HEK293T (cell line): ENCODE results near the gene SRGAP1.

ENCODE experiments used
- CTCF ChIA-PET: fragments of 350-600 bp; formaldehyde crosslinking; extraction: SDS; loops from one replicate; lab custom pipeline; 2021; ENCODE audit warnings: antibody characterized with exemption, inconsistent platforms; lab: Yijun Ruan, JAX
- POLR2A ChIA-PET: fragments of 350-600 bp; formaldehyde crosslinking; extraction: SDS; loops from one replicate; lab custom pipeline; 2020; ENCODE audit warnings: antibody characterized with exemption, inconsistent platforms; lab: Yijun Ruan, JAX
- DNase-seq: peaks from one replicate; pipeline ENCODE4 v3.0.0; 2012; ENCODE audit warnings: mixed read lengths; ENCODE audit errors: extremely low spot score
- ARNT ChIP-seq: fragments of 450-650 bp; IDR thresholded peaks from 2 replicates; pipeline ENCODE4 v1.6.1; 2017; ENCODE audit warnings: mild to moderate bottlenecking
- BHLHE40 ChIP-seq: fragments of 450-650 bp; IDR thresholded peaks from 2 replicates; pipeline ENCODE4 v1.6.1; 2016; ENCODE audit warnings: mild to moderate bottlenecking, moderate library complexity, borderline replicate concordance
- CTBP1 ChIP-seq: fragments of 450-650 bp; IDR thresholded peaks from 2 replicates; pipeline ENCODE4 v1.6.1; 2016; ENCODE audit warnings: borderline replicate concordance
- ELF4 ChIP-seq: fragments of 450-650 bp; IDR thresholded peaks from 2 replicates; pipeline ENCODE4 v1.6.1; 2017; ENCODE audit warnings: antibody characterized with exemption
- FOXA1 ChIP-seq: fragments of 450-650 bp; IDR thresholded peaks from 2 replicates; pipeline ENCODE4 v1.6.1; 2016; ENCODE audit warnings: mild to moderate bottlenecking
- FOXK2 ChIP-seq: fragments of 450-650 bp; IDR thresholded peaks from 2 replicates; pipeline ENCODE4 v1.6.1; 2016; ENCODE audit warnings: mild to moderate bottlenecking
- FOXM1 ChIP-seq: fragments of 450-650 bp; IDR thresholded peaks from 2 replicates; pipeline ENCODE4 v1.6.1; 2017; ENCODE audit warnings: mild to moderate bottlenecking, borderline replicate concordance
- HDGF ChIP-seq: fragments of 450-650 bp; IDR thresholded peaks from 2 replicates; pipeline ENCODE4 v1.6.1; 2017; ENCODE audit warnings: antibody characterized with exemption, borderline replicate concordance
- L3MBTL2 ChIP-seq: fragments of 450-650 bp; conservative IDR thresholded peaks from 2 replicates; pipeline ENCODE4 v1.6.1; 2016; ENCODE audit warnings: mild to moderate bottlenecking
- LEF1 ChIP-seq: fragments of 450-650 bp; IDR thresholded peaks from 2 replicates; pipeline ENCODE4 v1.6.1; 2017; ENCODE audit warnings: mild to moderate bottlenecking, borderline replicate concordance
- NFRKB ChIP-seq: fragments of 450-650 bp; IDR thresholded peaks from 2 replicates; pipeline ENCODE4 v1.6.1; 2016; ENCODE audit warnings: mild to moderate bottlenecking, moderate library complexity
- SP1 ChIP-seq: fragments of 450-650 bp; IDR thresholded peaks from 2 replicates; pipeline ENCODE4 v1.6.1; 2017
- SUZ12 ChIP-seq: fragments of 450-650 bp; IDR thresholded peaks from 2 replicates; pipeline ENCODE4 v1.6.1; 2016; ENCODE audit warnings: mild to moderate bottlenecking
- TARDBP ChIP-seq: fragments of 450-650 bp; IDR thresholded peaks from 2 replicates; pipeline ENCODE4 v1.6.1; 2016
- ZNF384 ChIP-seq: fragments of 450-650 bp; IDR thresholded peaks from 2 replicates; pipeline ENCODE4 v1.6.1; 2016
- TF ChIP-seq, protein P1 (sequence below): fragments of 450-650 bp; IDR thresholded peaks from 2 replicates; pipeline ENCODE4 v1.6.1; 2016

Gene SRGAP1

DNA sequence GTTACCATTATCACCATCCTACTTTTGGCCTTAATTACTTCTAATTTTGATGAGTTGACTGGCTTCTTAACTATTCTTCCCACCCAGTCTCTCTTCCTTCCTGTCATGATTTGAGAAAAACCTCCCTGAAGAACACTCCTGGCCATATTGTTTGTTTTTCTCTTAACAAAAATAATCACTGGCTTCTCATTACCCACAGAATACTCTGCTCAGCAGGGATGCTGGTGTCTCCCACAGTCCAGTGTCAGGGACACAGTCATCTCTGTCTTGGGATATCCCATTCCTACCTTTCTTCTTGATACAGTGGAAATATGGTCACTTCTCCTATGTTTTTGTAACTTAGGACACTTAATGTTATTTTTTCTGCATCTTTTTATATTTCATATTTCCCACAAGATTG is 103.7 kb downstream of the SRGAP1 start:
- ChIA-PET POLR2A (no interaction called here), CTCF (no interaction called here)
- TF ChIP-seq FOXK2 (no peak), FOXM1 (no peak), CTBP1 (no peak), NFRKB (no peak), BHLHE40 (no peak), FOXA1 (no peak), L3MBTL2 (no peak), HDGF (no peak), SUZ12 (no peak), ELF4 (no peak), SP1 (no peak), LEF1 (no peak), ARNT (no peak), ZNF384 (no peak), TARDBP (no peak)
- TF ChIP-seq, protein P1, sequence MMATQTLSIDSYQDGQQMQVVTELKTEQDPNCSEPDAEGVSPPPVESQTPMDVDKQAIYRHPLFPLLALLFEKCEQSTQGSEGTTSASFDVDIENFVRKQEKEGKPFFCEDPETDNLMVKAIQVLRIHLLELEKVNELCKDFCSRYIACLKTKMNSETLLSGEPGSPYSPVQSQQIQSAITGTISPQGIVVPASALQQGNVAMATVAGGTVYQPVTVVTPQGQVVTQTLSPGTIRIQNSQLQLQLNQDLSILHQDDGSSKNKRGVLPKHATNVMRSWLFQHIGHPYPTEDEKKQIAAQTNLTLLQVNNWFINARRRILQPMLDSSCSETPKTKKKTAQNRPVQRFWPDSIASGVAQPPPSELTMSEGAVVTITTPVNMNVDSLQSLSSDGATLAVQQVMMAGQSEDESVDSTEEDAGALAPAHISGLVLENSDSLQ, result no peak
- DNase-seq, result no peak

DNA sequence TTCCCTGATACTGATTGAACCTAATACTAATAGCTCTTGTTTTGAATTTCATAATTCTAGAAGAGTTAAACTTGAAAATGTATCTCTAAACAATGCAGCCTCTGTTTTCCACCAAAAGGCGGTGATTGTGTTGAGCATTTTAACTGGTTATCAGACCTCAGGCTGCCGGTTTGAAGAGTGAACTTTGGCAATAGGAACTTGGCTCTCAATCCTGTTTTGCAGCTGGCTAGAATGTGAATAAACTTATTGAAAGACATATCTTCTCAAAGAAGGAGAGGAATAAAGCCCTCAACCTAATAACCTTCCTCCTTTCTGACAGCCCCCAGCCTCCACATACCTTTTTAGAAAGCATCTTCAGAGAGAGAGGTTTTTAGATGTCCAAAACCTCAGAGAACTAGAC is 105.4 kb downstream of the SRGAP1 start:
- DNase-seq, result no peak
- ChIA-PET POLR2A (interaction anchor here (1.4 kb wide), 1 partner anchor 106 kb away, joined by 3 read pairs; the partner anchor contains the start of gene SRGAP1), CTCF (no interaction called here)
- no peak for TF ChIP-seq FOXA1
- no peak for TF ChIP-seq ZNF384
- TF ChIP-seq CTBP1, result no peak
- TF ChIP-seq HDGF, result no peak

DNA sequence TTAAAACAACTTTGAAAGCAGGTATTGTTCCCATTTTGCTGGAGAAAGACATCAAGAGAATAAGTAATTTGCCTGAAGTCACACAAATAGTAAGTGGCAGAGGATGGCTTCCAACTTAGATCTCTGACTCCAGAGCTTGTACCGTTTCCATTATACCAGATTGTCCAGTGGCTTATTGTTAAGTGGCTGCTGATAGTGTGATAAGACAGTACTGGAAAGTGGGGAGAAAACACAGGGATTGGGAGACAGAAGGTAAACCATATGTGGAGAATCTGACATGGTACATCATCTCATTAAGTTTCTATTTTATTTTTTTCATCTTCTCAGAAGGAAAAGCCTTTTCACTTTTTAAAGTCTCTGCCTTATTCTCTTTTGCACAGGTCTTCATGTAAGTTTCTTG is 108.5 kb downstream of the SRGAP1 start:
- no peak for TF ChIP-seq SUZ12
- TF ChIP-seq BHLHE40, result no peak
- no peak for TF ChIP-seq FOXK2
- no peak for TF ChIP-seq CTBP1
- POLR2A ChIA-PET, result no interaction called here
- DNase-seq, result no peak
- CTCF ChIA-PET, result no interaction called here

DNA sequence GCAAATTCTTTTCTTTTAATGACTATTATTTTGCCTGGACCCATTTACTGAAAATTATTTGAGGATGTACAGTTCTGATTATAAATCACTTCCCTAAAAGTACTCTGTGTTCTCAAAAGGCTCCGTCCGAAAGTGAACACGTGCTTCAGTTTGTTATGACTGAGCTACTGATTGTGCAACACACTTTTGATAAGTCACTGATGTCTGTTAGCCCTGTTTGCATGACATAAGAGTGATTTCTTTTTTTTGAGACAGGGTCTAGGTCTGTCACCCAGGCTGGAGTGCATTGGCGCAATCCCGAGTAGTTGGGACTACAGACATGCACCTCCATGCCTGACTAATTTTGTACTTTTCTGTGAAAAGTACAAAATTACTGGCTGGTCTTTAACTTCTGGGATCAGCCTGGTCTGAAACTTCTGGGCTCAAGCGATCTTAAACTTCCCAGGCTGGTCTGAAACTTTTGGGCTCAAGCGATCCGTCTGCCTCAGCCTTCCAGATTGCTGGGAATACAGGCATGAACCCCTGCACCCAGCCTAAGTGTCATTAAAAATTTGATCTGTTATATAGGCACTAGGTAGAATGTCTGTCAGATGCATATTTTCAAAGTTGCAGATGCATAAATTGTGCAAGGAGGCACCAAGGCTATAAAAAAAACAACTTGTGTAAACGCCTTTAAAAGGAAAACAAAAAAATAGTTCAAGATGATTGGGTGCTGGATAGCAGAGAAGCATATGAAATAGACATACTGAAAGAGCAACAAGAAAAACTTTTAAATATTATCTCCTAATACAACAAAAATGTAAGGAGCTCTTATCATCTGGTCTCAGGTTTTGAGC is 111.5 kb downstream of the SRGAP1 start:
- TF ChIP-seq ZNF384 (no peak), LEF1 (no peak), SUZ12 (no peak), SP1 (no peak), NFRKB (no peak), CTBP1 (no peak), FOXM1 (no peak), HDGF (no peak), FOXA1 (no peak), L3MBTL2 (no peak), FOXK2 (no peak), ARNT (no peak), ELF4 (no peak), BHLHE40 (no peak), TARDBP (no peak)
- TF ChIP-seq, protein P1, result no peak
- no peak for DNase-seq
- ChIA-PET POLR2A (no interaction called here), CTCF (interaction anchor here (0.7 kb wide), 1 partner anchor 151 kb away, joined by 4 read pairs; no protein-coding TSS in a partner anchor)

DNA sequence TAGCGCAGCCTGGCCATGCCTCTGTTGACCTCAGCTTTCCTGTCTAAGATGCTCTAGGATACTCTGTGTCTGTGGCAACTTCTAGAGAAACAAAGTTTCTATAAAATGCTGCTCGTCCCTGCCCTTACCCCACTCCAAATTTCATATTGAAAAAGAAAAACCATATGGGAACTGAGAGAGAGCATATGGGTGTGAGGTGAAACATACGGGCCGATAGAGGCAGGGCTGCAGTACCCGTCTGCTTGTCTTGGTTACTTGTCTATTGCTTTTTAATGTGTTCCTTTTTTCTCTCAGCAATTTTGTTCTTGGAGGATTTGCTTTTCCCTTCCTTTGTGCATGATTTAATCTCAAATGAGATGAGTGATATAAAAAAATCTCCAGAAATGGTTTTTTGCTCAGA is 113.0 kb downstream of the SRGAP1 start:
- DNase-seq, result no peak
- CTCF ChIA-PET, result no interaction called here
- TF ChIP-seq, protein P1, result no peak
- TF ChIP-seq FOXA1, result no peak
- no peak for TF ChIP-seq ZNF384
- no peak for TF ChIP-seq HDGF
- no peak for TF ChIP-seq SP1
- no peak for TF ChIP-seq SUZ12
- no peak for TF ChIP-seq ELF4
- TF ChIP-seq CTBP1, result no peak
- POLR2A ChIA-PET, result no interaction called here

DNA sequence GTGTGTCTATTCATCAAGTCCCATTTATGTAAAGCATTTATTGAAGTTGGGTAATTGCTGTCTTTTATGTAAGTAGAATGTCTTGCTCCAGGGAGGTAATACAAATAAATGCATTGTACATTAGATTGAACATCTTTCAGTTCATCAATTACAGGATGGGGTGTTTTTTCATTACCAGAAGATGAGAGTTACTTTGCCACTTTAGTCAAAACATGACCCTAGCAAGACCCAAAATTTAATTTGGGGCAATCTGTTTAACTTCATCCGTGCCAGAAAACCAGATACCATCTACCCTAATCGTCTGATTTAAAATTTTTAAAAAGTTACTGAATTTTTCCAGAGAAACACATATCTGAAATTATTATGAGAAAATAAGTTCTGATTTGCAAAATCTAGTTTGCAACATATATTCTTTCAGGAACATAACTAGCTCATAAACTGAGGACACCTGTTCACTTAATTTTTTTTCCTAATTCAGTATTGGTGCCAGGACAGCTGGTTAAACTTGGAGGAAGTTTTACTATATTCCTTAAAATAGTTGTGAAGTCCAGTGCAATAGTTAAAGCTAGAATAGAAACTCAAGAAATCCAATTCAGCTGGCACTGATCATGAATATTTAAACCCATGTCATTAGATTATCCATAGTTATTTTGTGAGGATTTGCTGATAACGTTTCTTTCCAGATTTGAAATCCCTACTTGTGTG is 114.5 kb downstream of the SRGAP1 start:
- DNase-seq, result no peak
- ChIA-PET CTCF (no interaction called here), POLR2A (interaction anchor here (0.6 kb wide), 1 partner anchor 277 kb away, joined by 3 read pairs; no protein-coding TSS in a partner anchor)
- no peak for TF ChIP-seq L3MBTL2
- TF ChIP-seq BHLHE40, result no peak
- no peak for TF ChIP-seq FOXK2
- no peak for TF ChIP-seq NFRKB
- TF ChIP-seq HDGF, result no peak
- no peak for TF ChIP-seq CTBP1
- TF ChIP-seq, protein P1, result no peak
- no peak for TF ChIP-seq ARNT
- TF ChIP-seq FOXM1, result no peak
- no peak for TF ChIP-seq FOXA1
- no peak for TF ChIP-seq ELF4
- no peak for TF ChIP-seq SP1
